Peyer's patch (tissue), 4 donors: ENCODE measurements around the gene PPY. TPM values are rescaled to one million over a fixed set of nuclear protein-coding genes. Genes with fewer than 3 reads are reported as not detected.

Experiments used
- DNase-seq, 3 donors: peaks; one replicate each; pipeline ENCODE4 v3.0.0-alpha.2; 2017 to 2019
- H3K27ac ChIP-seq, 4 donors: fragments of 200-600 bp; sonication (generic); one replicate each; pipeline ENCODE4 v1.5.1; 2016 to 2019
- H3K27me3 ChIP-seq, 2 donors: fragments of 200-600 bp; sonication (generic); one replicate each; pipeline ENCODE4 v1.5.1; 2019
- H3K36me3 ChIP-seq, 3 donors: fragments of 200-600 bp; sonication (generic); one replicate each; pipeline ENCODE4 v1.5.1; 2016 to 2019
- H3K4me1 ChIP-seq, 4 donors: fragments of 200-600 bp; sonication (generic); one replicate each; pipeline ENCODE4 v1.5.1; 2016 to 2019
- H3K4me3 ChIP-seq, 4 donors: fragments of 200-600 bp; sonication (generic); 1 replicate in 3 of 4; 2 replicates in 1 of 4; pipeline ENCODE4 v1.5.1; 2016 to 2019; ENCODE audit warnings: mild to moderate bottlenecking in 1 of 4
- H3K9me3 ChIP-seq, 4 donors: fragments of 200-600 bp; sonication (generic); one replicate each; pipeline ENCODE4 v1.5.1; 2016 to 2019; ENCODE audit warnings: mild to moderate bottlenecking in 1 of 4
- POLR2A ChIP-seq, 2 donors: fragments of 450-650 bp; IDR thresholded peaks; one replicate each; pipeline ENCODE4 v1.5.1; 2017; ENCODE audit warnings: antibody characterized with exemption in 2 of 2, mild to moderate bottlenecking in 2 of 2, moderate library complexity in 2 of 2
- total RNA-seq, 4 donors: library from RNA; depleted of rRNA; stranded (reverse); fragments of >200 nt; gene quantifications; one replicate each; pipeline ENCODE4 v1.1.0, GENCODE V29; 2016
- TF ChIP-seq, protein P1 (sequence below), 6 experiments: fragments of 450-650 bp in 4 of 6; fragments of 200-600 bp in 2 of 6; sonication (generic) in 1 of 6; IDR thresholded peaks; one replicate each; pipeline ENCODE4 v1.5.1; 2017 to 2019; ENCODE audit warnings: antibody characterized with exemption in 6 of 6, mild to moderate bottlenecking in 3 of 6, moderate library complexity in 1 of 6

Gene PPY
- total RNA-seq, 4 donors from 2014 or later = not detected

DNA sequence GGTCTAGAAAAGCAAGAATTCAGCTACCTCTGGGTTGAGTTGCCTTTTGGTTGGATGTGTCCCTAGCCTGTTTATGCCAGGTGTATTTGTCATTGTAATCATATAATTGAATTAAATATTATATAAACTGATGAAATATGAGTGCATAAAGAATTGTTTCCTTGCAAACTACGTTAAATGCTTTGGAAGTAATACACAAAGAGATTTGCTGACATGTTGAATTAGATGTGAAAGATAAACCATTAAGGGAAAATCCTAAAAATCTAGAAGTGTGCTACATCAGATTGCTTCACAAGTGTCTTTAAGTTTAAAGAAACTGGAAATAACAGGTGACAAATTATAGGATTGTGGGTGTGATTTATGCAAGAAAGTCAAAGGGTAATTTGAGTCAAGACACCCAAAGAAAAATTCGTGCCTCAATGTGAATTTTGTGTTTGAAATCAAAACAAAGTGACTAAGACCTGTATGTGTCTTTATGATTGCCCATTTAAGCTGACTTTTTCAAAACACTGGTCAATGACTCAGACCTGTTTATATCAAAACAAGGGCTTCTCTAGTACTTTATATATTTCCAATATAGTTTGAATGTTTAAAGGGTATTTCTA is 16.6 kb upstream of the PPY start:
- Histone ChIP-seq H3K27me3 (no peaks in the 10 kb centered on the region), H3K27ac (no peak overlapping the region), H3K36me3 (no peaks in the 10 kb centered on the region), H3K4me3 (no peak overlapping the region), H3K4me1 (no peaks in the 10 kb centered on the region), H3K9me3 (no peaks in the 10 kb centered on the region)
- TF ChIP-seq POLR2A (IDR thresholded peaks at IDR 0.05) = no peak
- TF ChIP-seq, protein P1, sequence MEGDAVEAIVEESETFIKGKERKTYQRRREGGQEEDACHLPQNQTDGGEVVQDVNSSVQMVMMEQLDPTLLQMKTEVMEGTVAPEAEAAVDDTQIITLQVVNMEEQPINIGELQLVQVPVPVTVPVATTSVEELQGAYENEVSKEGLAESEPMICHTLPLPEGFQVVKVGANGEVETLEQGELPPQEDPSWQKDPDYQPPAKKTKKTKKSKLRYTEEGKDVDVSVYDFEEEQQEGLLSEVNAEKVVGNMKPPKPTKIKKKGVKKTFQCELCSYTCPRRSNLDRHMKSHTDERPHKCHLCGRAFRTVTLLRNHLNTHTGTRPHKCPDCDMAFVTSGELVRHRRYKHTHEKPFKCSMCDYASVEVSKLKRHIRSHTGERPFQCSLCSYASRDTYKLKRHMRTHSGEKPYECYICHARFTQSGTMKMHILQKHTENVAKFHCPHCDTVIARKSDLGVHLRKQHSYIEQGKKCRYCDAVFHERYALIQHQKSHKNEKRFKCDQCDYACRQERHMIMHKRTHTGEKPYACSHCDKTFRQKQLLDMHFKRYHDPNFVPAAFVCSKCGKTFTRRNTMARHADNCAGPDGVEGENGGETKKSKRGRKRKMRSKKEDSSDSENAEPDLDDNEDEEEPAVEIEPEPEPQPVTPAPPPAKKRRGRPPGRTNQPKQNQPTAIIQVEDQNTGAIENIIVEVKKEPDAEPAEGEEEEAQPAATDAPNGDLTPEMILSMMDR (IDR thresholded peaks at IDR 0.05) = no peak
- no peak for DNase-seq

DNA sequence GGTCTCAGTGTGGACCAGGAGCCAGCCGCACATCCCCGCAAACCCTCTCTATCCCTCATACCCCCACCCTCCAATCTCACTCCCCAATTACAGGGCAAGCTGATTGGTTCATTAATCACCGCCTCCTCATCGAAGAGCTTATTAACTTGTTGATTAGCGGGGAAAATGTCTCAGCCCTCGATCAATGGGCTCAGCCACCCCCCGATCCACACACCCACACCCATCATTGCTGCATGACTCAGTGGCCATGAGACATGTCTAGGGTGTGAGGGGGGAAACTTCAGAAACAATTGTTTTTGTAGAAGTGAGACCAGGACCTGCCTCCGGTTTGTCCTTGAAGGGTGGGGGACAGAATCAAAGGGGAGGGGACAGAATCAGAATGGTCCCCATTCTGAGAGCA is 13.9 kb upstream of the PPY start:
- Histone ChIP-seq H3K9me3 (no peaks in the 10 kb centered on the region), H3K4me1 (peaks cover 0 to 13% (median 0%) of the 10 kb centered on the region in 4 donors), H3K36me3 (no peaks in the 10 kb centered on the region), H3K27ac (no peak overlapping the region), H3K27me3 (peaks cover 4 to 16% of the 10 kb centered on the region in 2 donors), H3K4me3 (no peak overlapping the region)
- no peak for DNase-seq
- TF ChIP-seq POLR2A (IDR thresholded peaks at IDR 0.05) = no peak
- TF ChIP-seq, protein P1 (IDR thresholded peaks at IDR 0.05) = no peak

- Histone ChIP-seq H3K4me3 (no peak within 1 kb of the TSS), H3K9me3 (no peaks in the 10 kb centered on the region), H3K4me1 (peaks cover 0 to 13% (median 0%) of the 10 kb centered on the region in 4 donors), H3K36me3 (no peaks in the 10 kb centered on the region), H3K27me3 (peaks cover 4 to 24% of the 10 kb centered on the region in 2 donors), H3K27ac (no peak within 1 kb of the TSS)
- no peak for DNase-seq
- TF ChIP-seq, protein P1 (IDR thresholded peaks at IDR 0.05) = no peak
- no peak for TF ChIP-seq POLR2A (IDR thresholded peaks at IDR 0.05)
Measured at GRCh38 chr17:43953746-43954145, 11.5 kb upstream of the PPY start, which contains the start of gene PYY. PYY (minus strand) TSS chr17:43953940; CDS start chr17:43953483, 457 bp downstream.

DNA sequence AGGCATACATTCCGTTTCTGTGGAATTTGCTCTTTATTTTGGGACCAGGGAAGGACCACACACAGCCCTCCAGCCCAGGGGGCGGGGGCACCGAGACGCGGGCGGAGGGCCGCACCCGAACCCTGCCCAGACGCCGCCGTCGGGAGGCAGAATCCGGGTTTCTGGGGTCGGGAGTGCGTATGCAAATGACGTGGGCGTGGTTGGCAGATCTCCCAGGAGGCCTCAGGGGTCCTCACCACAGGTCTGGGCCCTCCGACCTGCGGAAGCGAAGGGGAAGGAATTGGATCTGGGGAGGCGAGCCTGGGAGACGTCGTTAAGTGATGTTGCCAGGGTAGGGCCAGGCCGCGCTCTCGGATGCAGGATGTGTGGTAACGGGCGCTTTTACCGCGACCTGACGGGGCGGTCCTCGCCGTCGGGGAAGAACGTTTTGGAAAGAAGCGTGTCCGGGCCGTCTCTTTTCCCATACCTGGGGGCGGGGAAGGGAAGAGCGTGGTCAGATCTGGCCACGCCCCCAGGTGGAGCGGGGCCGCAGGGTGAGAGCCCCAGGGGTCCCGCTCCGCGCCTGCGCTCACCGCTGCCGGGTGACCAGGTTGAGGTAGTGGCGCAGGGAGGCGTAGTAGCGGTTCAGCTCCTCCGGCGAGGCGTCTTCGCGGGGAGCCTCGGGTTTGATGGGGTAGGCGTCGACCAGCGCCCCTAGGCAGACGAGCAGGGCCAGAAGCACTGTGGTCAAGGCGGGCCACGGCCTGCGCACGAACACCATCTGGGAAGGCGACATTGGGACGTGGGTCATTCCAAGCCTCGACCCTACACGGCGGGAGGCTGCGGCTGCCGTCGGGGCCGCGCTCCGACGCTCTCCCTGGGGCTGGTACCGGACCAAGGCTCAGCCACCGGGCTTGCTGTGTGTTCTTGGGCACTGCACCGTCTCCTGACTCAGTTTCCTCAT is 10.7 kb upstream of the PPY start:
- Histone ChIP-seq H3K36me3 (no peaks in the 10 kb centered on the region), H3K4me1 (peaks cover 0 to 13% (median 0%) of the 10 kb centered on the region in 4 donors), H3K27ac (no peak overlapping the region), H3K4me3 (no peak overlapping the region), H3K9me3 (no peaks in the 10 kb centered on the region), H3K27me3 (peaks cover 4 to 24% of the 10 kb centered on the region in 2 donors)
- TF ChIP-seq, protein P1 (IDR thresholded peaks at IDR 0.05) = no peak
- no peak for TF ChIP-seq POLR2A (IDR thresholded peaks at IDR 0.05)
- no peak for DNase-seq

- H3K4me1 ChIP-seq = peaks cover 0 to 13% (median 0%) of the 10 kb centered on the region in 4 donors
- H3K9me3 ChIP-seq = no peaks in the 10 kb centered on the region
- no peaks in the 10 kb centered on the region for H3K36me3 ChIP-seq
- H3K27ac ChIP-seq = no peak overlapping the region
- H3K4me3 ChIP-seq = no peak overlapping the region
- H3K27me3 ChIP-seq = peaks cover 4 to 24% of the 10 kb centered on the region in 2 donors
- TF ChIP-seq, protein P1 (IDR thresholded peaks at IDR 0.05) = no peak
- no peak for TF ChIP-seq POLR2A (IDR thresholded peaks at IDR 0.05)
- no peak for DNase-seq
Measured at GRCh38 chr17:43952351-43952723, 10.1 kb upstream of the PPY start.
